A673 (cell line): ENCODE measurements around the gene INPP4B.

ENCODE experiments used
- CTCF ChIP-seq: fragments of 300-800, 200-600 bp; sonication (generic); conservative IDR thresholded peaks from 2 replicates; pipeline ENCODE4 v1.5.1; 2017; ENCODE audit warnings: low read depth, mild to moderate bottlenecking, antibody characterized with exemption, low read length, moderate library complexity, mixed read lengths
- EZH2 ChIP-seq: fragments of 200-600 bp; sonication (generic); IDR thresholded peaks from 2 replicates; pipeline ENCODE4 v1.6.1; 2017; ENCODE audit warnings: borderline replicate concordance, low read depth, mild to moderate bottlenecking, mixed read lengths, antibody characterized with exemption, low read length; ENCODE audit not compliant: poor library complexity, severe bottlenecking

GRCh38 chr4:142361981-142362380 lies 484.1 kb downstream of the INPP4B start:
- TF ChIP-seq CTCF = no peak
- no peak for TF ChIP-seq EZH2
